PC-9 (cell line): ENCODE measurements around the gene PDF. TPM values are rescaled to one million over a fixed set of nuclear protein-coding genes. Genes with fewer than 3 reads are reported as not detected.

Experiments
- BruUV-seq: library from RNA; stranded (reverse); fragments of 400-500 nt; replicated peaks from 2 replicates; lab custom pipeline; 2021; lab: Mats Ljungman, UMichigan
- CTCF ChIA-PET: fragments of 300-600 bp; sonication (Branson Sonifier 250); formaldehyde crosslinking; loops from one replicate; lab custom pipeline; 2022; ENCODE audit warnings: antibody characterized with exemption; lab: Charles Lee
- POLR2A ChIA-PET: fragments of 300-600 bp; sonication (Branson Sonifier 250); formaldehyde crosslinking; loops from one replicate; lab custom pipeline; 2022; ENCODE audit warnings: antibody characterized with exemption; ENCODE audit not compliant: unreplicated experiment; lab: Charles Lee
- DNase-seq, 2 experiments: peaks; one replicate each; pipeline versions ENCODE4 v3.0.0 to v3.0.0-alpha.2; 2015 to 2022; ENCODE audit warnings: mixed read lengths in 1 of 2
- H2AFZ ChIP-seq: fragments of 200-600 bp; sonication (generic); 2 replicates; pipeline ENCODE4 v1.8.1; 2017; ENCODE audit warnings: antibody characterized with exemption
- H3F3A ChIP-seq: fragments of 200-600 bp; sonication (generic); 2 replicates; pipeline ENCODE4 v1.8.1; 2017; ENCODE audit warnings: antibody characterized with exemption, mild to moderate bottlenecking, low read depth; ENCODE audit not compliant: insufficient read depth
- H3K27ac ChIP-seq: fragments of 200-600 bp; sonication (generic); 2 replicates; pipeline ENCODE4 v1.6.1; 2016; ENCODE audit warnings: mixed run types
- H3K27me3 ChIP-seq: fragments of 200-600 bp; sonication (generic); 2 replicates; pipeline ENCODE4 v1.6.1; 2016; ENCODE audit warnings: low read depth, mixed run types; ENCODE audit not compliant: insufficient read depth
- H3K36me3 ChIP-seq: fragments of 200-600 bp; sonication (generic); 2 replicates; pipeline ENCODE4 v1.6.1; 2016; ENCODE audit warnings: low read depth, mixed run types
- H3K4me1 ChIP-seq: fragments of 200-600 bp; sonication (generic); replicated peaks from 2 replicates; pipeline ENCODE4 v1.6.1; 2016; ENCODE audit warnings: mixed run types; ENCODE audit not compliant: insufficient read depth
- H3K4me2 ChIP-seq: fragments of 200-600 bp; sonication (generic); 2 replicates; pipeline ENCODE4 v1.6.1; 2017; ENCODE audit warnings: mixed run types
- H3K4me3 ChIP-seq: fragments of 200-600 bp; sonication (generic); 2 replicates; pipeline ENCODE4 v1.6.1; 2016; ENCODE audit warnings: mixed run types
- H3K79me2 ChIP-seq: fragments of 200-600 bp; sonication (generic); 2 replicates; pipeline ENCODE4 v1.6.1; 2017; ENCODE audit warnings: low read depth, mixed run types
- H3K9me2 ChIP-seq: fragments of 200-600 bp; sonication (generic); 2 replicates; pipeline ENCODE4 v1.8.1; 2017; ENCODE audit warnings: mild to moderate bottlenecking; ENCODE audit not compliant: insufficient read depth
- H3K9me3 ChIP-seq: fragments of 200-600 bp; sonication (generic); 2 replicates; pipeline ENCODE4 v1.8.1; 2016; ENCODE audit warnings: low read depth; ENCODE audit not compliant: insufficient read depth
- H4K20me1 ChIP-seq: fragments of 200-600 bp; sonication (generic); 2 replicates; pipeline ENCODE4 v1.8.1; 2017; ENCODE audit not compliant: insufficient read depth
- CTCF ChIP-seq: fragments of 200-600 bp; sonication (generic); conservative IDR thresholded peaks from 2 replicates; pipeline ENCODE4 v1.6.1; 2017; ENCODE audit warnings: mixed run types, antibody characterized with exemption, mild to moderate bottlenecking, moderate library complexity
- EZH2 ChIP-seq: fragments of 200-600 bp; sonication (generic); IDR thresholded peaks from 2 replicates; pipeline ENCODE4 v1.8.0; 2017; ENCODE audit warnings: antibody characterized with exemption, low read depth
- intact Hi-C: fragments of 100-400 bp; cut with micrococcal nuclease; formaldehyde crosslinking; loops from one replicate; pipeline ENCODE4 v1.10.0; 2022; ENCODE audit not compliant: unreplicated experiment
- total RNA-seq: library from RNA; stranded (reverse); gene quantifications from 2 replicates; pipeline ENCODE4 v1.2.3, GENCODE V29; 2021

Gene PDF
- total RNA-seq, 1 experiment from 2014 or later: 16.7 TPM

- no TSS peak for BruUV-seq
- Histone ChIP-seq H3K9me3 (no peaks in the 10 kb centered on the region), H3K4me3 (no peak overlapping the region), H3K4me1 (no peaks in the 10 kb centered on the region), H2AFZ (no peak overlapping the region), H3K4me2 (no peak overlapping the region), H3F3A (peaks cover 6% of the 10 kb centered on the region; the same call in 1 of the 2 replicates), H3K9me2 (no peaks in the 10 kb centered on the region), H3K36me3 (peaks cover 13% of the 10 kb centered on the region), H3K27me3 (no peaks in the 10 kb centered on the region), H4K20me1 (peaks cover 4% of the 10 kb centered on the region; the same call in 1 of the 2 replicates), H3K27ac (no peak overlapping the region), H3K79me2 (0 out of 2 replicates have a peak, but pooled peaks cover 2% of the 10 kb centered on the region)
- no peak for DNase-seq
- TF ChIP-seq EZH2: no peak
- TF ChIP-seq CTCF: no peak
- POLR2A ChIA-PET: no interaction called here
- intact Hi-C loops: no loop called here
- CTCF ChIA-PET: no interaction called here
Observed at GRCh38 chr16:69376393-69377059, 46.1 kb upstream of the PDF start.

- Histone ChIP-seq H3K4me2 (no peak overlapping the region), H4K20me1 (peaks cover 4% of the 10 kb centered on the region; the same call in 1 of the 2 replicates), H3K27me3 (no peaks in the 10 kb centered on the region), H3K9me2 (no peaks in the 10 kb centered on the region), H3K36me3 (peaks cover 3% of the 10 kb centered on the region; the same call in 1 of the 2 replicates), H3K27ac (no peak overlapping the region), H3K79me2 (no peaks in the 10 kb centered on the region), H3K4me3 (no peak overlapping the region), H2AFZ (no peak overlapping the region), H3K9me3 (no peaks in the 10 kb centered on the region), H3K4me1 (no peaks in the 10 kb centered on the region), H3F3A (0 out of 2 replicates have a peak, but pooled peaks cover 6% of the 10 kb centered on the region)
- BruUV-seq: no TSS peak
- intact Hi-C loops: no loop called here
- ChIA-PET POLR2A (no interaction called here), CTCF (no interaction called here)
- TF ChIP-seq CTCF (no peak), EZH2 (no peak)
- no peak for DNase-seq
Observed at GRCh38 chr16:69373019-69373418, 42.6 kb upstream of the PDF start.

GRCh38 chr16:69371564-69371963 is 41.2 kb upstream of the PDF start:
- H3K9me3 ChIP-seq: no peaks in the 10 kb centered on the region
- H3K4me1 ChIP-seq: no peaks in the 10 kb centered on the region
- H3K27me3 ChIP-seq: no peaks in the 10 kb centered on the region
- no peak overlapping the region for H3K4me2 ChIP-seq
- no peaks in the 10 kb centered on the region for H3K79me2 ChIP-seq
- DNase-seq: no peak
- H4K20me1 ChIP-seq: 0 out of 2 replicates have a peak, but pooled peaks cover 4% of the 10 kb centered on the region
- POLR2A ChIA-PET: no interaction called here
- peaks cover 13% of the 10 kb centered on the region for H3K36me3 ChIP-seq
- H3K9me2 ChIP-seq: no peaks in the 10 kb centered on the region
- BruUV-seq: no TSS peak
- intact Hi-C loops: no loop called here
- no peak overlapping the region for H2AFZ ChIP-seq
- H3K4me3 ChIP-seq: no peak overlapping the region
- no peaks in the 10 kb centered on the region for H3F3A ChIP-seq
- TF ChIP-seq CTCF (no peak), EZH2 (no peak)
- CTCF ChIA-PET: interaction anchor here (0.7 kb wide), 1 partner anchor 353 kb away, joined by 6 read pairs; no protein-coding TSS in a partner anchor
- H3K27ac ChIP-seq: no peak overlapping the region
